Right atrium auricular region (tissue), 2 donors: Measurements from ENCODE around the gene YARS1. TPM values are rescaled to one million over a fixed set of nuclear protein-coding genes. Genes with fewer than 3 reads are reported as not detected.

Experiments used
- DNase-seq: peaks from one replicate; pipeline ENCODE4 v3.0.0-alpha.2; 2019; ENCODE audit warnings: low spot score
- H3K27ac ChIP-seq, 2 donors: fragments of 200-600 bp; sonication (generic); 1 replicate in 1 of 2; 2 replicates in 1 of 2; pipeline ENCODE4 v1.5.1; 2016 to 2019
- H3K27me3 ChIP-seq, 2 donors: fragments of 200-600 bp; sonication (generic); one replicate each; pipeline versions ENCODE4 v1.5.1 to v1.6.0; 2017 to 2019
- H3K36me3 ChIP-seq: fragments of 200-600 bp; sonication (generic); one replicate; pipeline ENCODE4 v1.5.1; 2016
- H3K4me1 ChIP-seq, 2 donors: fragments of 200-600 bp; sonication (generic); one replicate each; pipeline versions ENCODE4 v1.5.1 to v1.6.0; 2017 to 2019
- H3K4me3 ChIP-seq, 2 donors: fragments of 200-600 bp; sonication (generic); 1 replicate in 1 of 2; 2 replicates in 1 of 2; pipeline ENCODE4 v1.5.1; 2017 to 2019; ENCODE audit warnings: mild to moderate bottlenecking in 1 of 2, moderate library complexity in 1 of 2
- H3K9me3 ChIP-seq, 2 donors: fragments of 200-600 bp; sonication (generic); one replicate each; pipeline ENCODE4 v1.5.1; 2019
- CTCF ChIP-seq, 2 donors: fragments of 200-600 bp; sonication (generic); IDR thresholded peaks; one replicate each; pipeline ENCODE4 v1.5.1; 2019; ENCODE audit warnings: antibody characterized with exemption in 2 of 2
- total RNA-seq, 2 donors: library from RNA; depleted of rRNA; stranded (reverse); fragments of >200 nt; gene quantifications; one replicate each; pipeline ENCODE4 v1.1.0, GENCODE V29; 2016

Gene YARS1
- total RNA-seq, 2 donors from 2014 or later = 23.3 to 33.1 TPM

- Histone ChIP-seq H3K4me1 (no peaks in the 10 kb centered on the region), H3K36me3 (peaks cover 77% of the 10 kb centered on the region), H3K27me3 (no peaks in the 10 kb centered on the region), H3K27ac (no peak overlapping the region), H3K4me3 (no peak overlapping the region), H3K9me3 (no peaks in the 10 kb centered on the region)
- DNase-seq = no peak
- peak in 1 of 2 donors; percentile 33 for TF ChIP-seq CTCF (IDR thresholded peaks at IDR 0.05)
Measured at GRCh38 chr1:32786856-32787255, 30.3 kb downstream of the YARS1 start.

DNA sequence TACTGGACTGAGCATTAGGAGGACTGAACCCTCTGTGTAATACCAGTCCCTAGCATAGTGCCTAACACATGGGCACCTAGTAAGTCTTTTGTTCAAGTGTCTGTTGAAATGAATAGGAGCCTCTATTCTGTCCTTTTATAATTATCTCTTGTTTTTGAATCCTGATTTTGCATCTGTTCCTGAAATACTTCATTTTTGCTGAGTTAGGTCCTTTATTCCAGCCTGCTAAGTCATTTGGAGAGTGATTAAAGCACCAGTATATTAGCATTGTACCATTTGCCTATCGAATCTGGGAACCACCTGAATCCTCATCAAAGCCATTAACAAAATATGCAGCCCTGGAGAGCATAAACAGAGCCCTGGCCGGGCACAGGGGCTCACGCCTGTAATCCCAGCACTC is 32.3 kb downstream of the YARS1 start:
- no peaks in the 10 kb centered on the region for H3K4me1 ChIP-seq
- no peak overlapping the region for H3K4me3 ChIP-seq
- no peaks in the 10 kb centered on the region for H3K27me3 ChIP-seq
- H3K27ac ChIP-seq = no peak overlapping the region
- H3K9me3 ChIP-seq = no peaks in the 10 kb centered on the region
- no peak for DNase-seq
- no peak for TF ChIP-seq CTCF (IDR thresholded peaks at IDR 0.05)
- peaks cover 81% of the 10 kb centered on the region for H3K36me3 ChIP-seq

- Histone ChIP-seq H3K36me3 (peaks cover 90% of the 10 kb centered on the region), H3K27ac (no peak overlapping the region), H3K9me3 (no peaks in the 10 kb centered on the region), H3K4me1 (no peaks in the 10 kb centered on the region), H3K4me3 (no peak overlapping the region), H3K27me3 (no peaks in the 10 kb centered on the region)
- no peak for DNase-seq
- TF ChIP-seq CTCF (IDR thresholded peaks at IDR 0.05) = no peak
Measured at GRCh38 chr1:32783851-32784250, 33.3 kb downstream of the YARS1 start.

GRCh38 chr1:32782086-32782485 is 35.1 kb downstream of the YARS1 start:
- TF ChIP-seq CTCF (IDR thresholded peaks at IDR 0.05) = no peak
- no peak for DNase-seq
- Histone ChIP-seq H3K27ac (no peak overlapping the region), H3K27me3 (no peaks in the 10 kb centered on the region), H3K36me3 (peaks cover 91% of the 10 kb centered on the region), H3K9me3 (no peaks in the 10 kb centered on the region), H3K4me1 (no peaks in the 10 kb centered on the region), H3K4me3 (no peak overlapping the region)

DNA sequence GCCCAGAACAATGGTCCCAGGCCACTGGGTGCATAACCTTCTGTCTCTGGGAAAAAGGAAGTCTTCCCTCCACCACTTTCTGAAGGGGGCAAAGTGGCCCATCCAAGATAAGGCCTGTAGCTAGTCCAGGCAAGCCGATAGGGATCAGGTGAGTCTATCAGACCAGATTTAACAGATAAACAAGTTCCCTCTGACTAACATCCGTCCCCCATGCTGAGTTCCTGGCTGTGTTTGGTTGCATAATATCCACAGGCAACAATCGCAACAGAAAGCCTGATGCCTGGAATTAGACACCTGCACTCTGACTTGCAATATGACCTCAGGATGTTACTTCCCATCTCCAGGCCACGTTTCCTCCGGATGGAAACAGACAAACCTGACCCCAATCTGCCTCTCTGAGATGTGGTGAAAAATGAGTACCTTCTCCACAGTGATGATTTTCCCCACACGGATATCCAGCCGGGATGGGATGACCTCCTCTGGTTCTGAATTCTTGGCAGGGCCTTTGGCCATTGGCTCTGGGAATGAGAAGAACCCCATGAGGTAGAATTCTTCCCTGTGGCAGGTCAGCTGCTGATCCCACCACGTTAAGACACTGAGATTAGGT is 36.4 kb downstream of the YARS1 start:
- Histone ChIP-seq H3K36me3 (peaks cover 92% of the 10 kb centered on the region), H3K27me3 (no peaks in the 10 kb centered on the region), H3K4me1 (no peaks in the 10 kb centered on the region), H3K27ac (no peak overlapping the region), H3K9me3 (no peaks in the 10 kb centered on the region), H3K4me3 (no peak overlapping the region)
- no peak for TF ChIP-seq CTCF (IDR thresholded peaks at IDR 0.05)
- no peak for DNase-seq

- H3K4me1 ChIP-seq = no peaks in the 10 kb centered on the region
- H3K4me3 ChIP-seq = no peak overlapping the region
- TF ChIP-seq CTCF (IDR thresholded peaks at IDR 0.05) = no peak
- H3K27me3 ChIP-seq = no peaks in the 10 kb centered on the region
- no peaks in the 10 kb centered on the region for H3K9me3 ChIP-seq
- no peak overlapping the region for H3K27ac ChIP-seq
- H3K36me3 ChIP-seq = peaks cover 94% of the 10 kb centered on the region
- no peak for DNase-seq
Measured at GRCh38 chr1:32780005-32780404, 37.2 kb downstream of the YARS1 start.
